HG02610 (cell line): ENCODE results near the gene RAD51B.
"Not testable (repeated sequence)": the region's sequence is repeated elsewhere in the genome, so short reads cannot be mapped to it uniquely, and the experiment has no call there.

ENCODE experiments used
- ATAC-seq: cut with Tn5 transposase; IDR thresholded peaks from one replicate; pipeline ENCODE4 v1.9.1; 2021; ENCODE audit warnings: mild to moderate bottlenecking, moderate library complexity; ENCODE audit not compliant: unreplicated experiment

Gene RAD51B

GRCh38 chr14:68198713-68199495 lies 379.3 kb downstream of the RAD51B start:
- no peak for ATAC-seq

GRCh38 chr14:68199554-68200151 lies 380.1 kb downstream of the RAD51B start:
- ATAC-seq, result no peak

GRCh38 chr14:68203871-68204270 lies 384.3 kb downstream of the RAD51B start:
- no peak for ATAC-seq

GRCh38 chr14:68208218-68208617 lies 388.6 kb downstream of the RAD51B start:
- ATAC-seq, result no peak

- no peak for ATAC-seq
These were observed 389.2 kb downstream of the RAD51B start for GRCh38 chr14:68208626-68209317.

- peak; percentile 91 for ATAC-seq
These were observed 391.2 kb downstream of the RAD51B start for GRCh38 chr14:68210729-68211299.

- no peak for ATAC-seq
These were observed 391.8 kb downstream of the RAD51B start for GRCh38 chr14:68211421-68211820.

- no peak for ATAC-seq
These were observed 392.3 kb downstream of the RAD51B start for GRCh38 chr14:68211886-68212285.

- ATAC-seq, result no peak
These were observed 392.8 kb downstream of the RAD51B start for GRCh38 chr14:68212361-68212760.

- ATAC-seq, result no peak
These were observed 394.9 kb downstream of the RAD51B start for GRCh38 chr14:68214431-68214830.

- no peak for ATAC-seq
These were observed 396.1 kb downstream of the RAD51B start for GRCh38 chr14:68215629-68216028.

- ATAC-seq, result no peak
These were observed 396.5 kb downstream of the RAD51B start for GRCh38 chr14:68216079-68216478.

- ATAC-seq, result no peak
These were observed 397.4 kb downstream of the RAD51B start for GRCh38 chr14:68216957-68217356.

- ATAC-seq, result no peak
These were observed 398.3 kb downstream of the RAD51B start for GRCh38 chr14:68217791-68218340.

- no peak for ATAC-seq
These were observed 399.8 kb downstream of the RAD51B start for GRCh38 chr14:68219407-68219806.

- not testable (repeated sequence) for ATAC-seq
These were observed 401.5 kb downstream of the RAD51B start for GRCh38 chr14:68221046-68221445.

- ATAC-seq, result no peak
These were observed 402.6 kb downstream of the RAD51B start for GRCh38 chr14:68222154-68222553.

- ATAC-seq, result no peak
These were observed 403.1 kb downstream of the RAD51B start for GRCh38 chr14:68222726-68223125.

GRCh38 chr14:68223631-68224030 lies 404.1 kb downstream of the RAD51B start:
- no peak for ATAC-seq

- ATAC-seq, result no peak
These were observed 405.7 kb downstream of the RAD51B start for GRCh38 chr14:68225321-68225720.

- no peak for ATAC-seq
These were observed 406.9 kb downstream of the RAD51B start for GRCh38 chr14:68226523-68226922.
